ENCODE measurements around the gene UBA5. TPM values are rescaled to one million over a fixed set of nuclear protein-coding genes. Genes with fewer than 3 reads are reported as not detected.

Gene UBA5
- total RNA-seq, 2 donors from 2014 or later, result 48.4 to 53.8 TPM

- Mint-ChIP-seq H3K27me3 (ENCODE audit: low read depth) (no peaks in the 10 kb centered on the region), H3K36me3 (ENCODE audit: insufficient read depth in 2 of 2) (peaks cover 7 to 28% of the 10 kb centered on the region in 2 donors), H3K4me1 (ENCODE audit: low read depth) (peaks cover 10% of the 10 kb centered on the region), H3K27ac (peak overlapping the region; percentile 28), H3K4me3 (no peak overlapping the region), H3K9me3 (no peaks in the 10 kb centered on the region)
- ATAC-seq (replicated peaks in 1 of 2) (no peak), DNase-seq (no peak)
Observed at GRCh38 chr3:132703733-132704132, 43.6 kb downstream of the UBA5 start.

- Mint-ChIP-seq H3K36me3 (ENCODE audit: insufficient read depth in 2 of 2) (peaks cover 2 to 18% of the 10 kb centered on the region in 2 donors), H3K27ac (no peak overlapping the region), H3K9me3 (no peaks in the 10 kb centered on the region), H3K4me3 (no peak overlapping the region), H3K27me3 (ENCODE audit: low read depth) (no peaks in the 10 kb centered on the region), H3K4me1 (ENCODE audit: low read depth) (peaks cover 10% of the 10 kb centered on the region)
- DNase-seq (no peak), ATAC-seq (replicated peaks in 1 of 2) (no peak)
Observed at GRCh38 chr3:132709761-132710160, 49.6 kb downstream of the UBA5 start.

- no peak overlapping the region for H3K4me3 Mint-ChIP-seq
- ATAC-seq (replicated peaks in 1 of 2) (no peak), DNase-seq (no peak)
- no peaks in the 10 kb centered on the region for H3K9me3 Mint-ChIP-seq
- no peaks in the 10 kb centered on the region for H3K27me3 Mint-ChIP-seq (ENCODE audit: low read depth)
- no peak overlapping the region for H3K27ac Mint-ChIP-seq
- H3K36me3 Mint-ChIP-seq (ENCODE audit: insufficient read depth in 2 of 2), result peaks cover 2 to 18% of the 10 kb centered on the region in 2 donors
- peaks cover 10% of the 10 kb centered on the region for H3K4me1 Mint-ChIP-seq (ENCODE audit: low read depth)
Observed at GRCh38 chr3:132710311-132710710, 50.2 kb downstream of the UBA5 start.

- ATAC-seq (replicated peaks in 1 of 2) (no peak), DNase-seq (no peak)
- Mint-ChIP-seq H3K27ac (no peak overlapping the region), H3K36me3 (ENCODE audit: insufficient read depth in 2 of 2) (peaks cover 2 to 6% of the 10 kb centered on the region in 2 donors), H3K4me1 (ENCODE audit: low read depth) (peaks cover 9% of the 10 kb centered on the region), H3K4me3 (no peak overlapping the region), H3K27me3 (ENCODE audit: low read depth) (no peaks in the 10 kb centered on the region), H3K9me3 (no peaks in the 10 kb centered on the region)
Observed at GRCh38 chr3:132713977-132714727, 54.0 kb downstream of the UBA5 start.

GRCh38 chr3:132716372-132716771 lies 56.2 kb downstream of the UBA5 start:
- Mint-ChIP-seq H3K27me3 (ENCODE audit: low read depth) (no peaks in the 10 kb centered on the region), H3K4me1 (ENCODE audit: low read depth) (peaks cover 31% of the 10 kb centered on the region), H3K27ac (no peak overlapping the region), H3K36me3 (ENCODE audit: insufficient read depth in 2 of 2) (peaks cover 3 to 8% of the 10 kb centered on the region in 2 donors), H3K4me3 (no peak overlapping the region), H3K9me3 (no peaks in the 10 kb centered on the region)
- ATAC-seq (replicated peaks in 1 of 2), result no peak
- DNase-seq, result no peak

GRCh38 chr3:132720228-132720627 lies 60.1 kb downstream of the UBA5 start:
- Mint-ChIP-seq H3K27ac (peak overlapping the region; percentile 67), H3K4me3 (peak overlapping the region; percentile 93 to 95), H3K27me3 (ENCODE audit: low read depth) (no peaks in the 10 kb centered on the region), H3K9me3 (no peaks in the 10 kb centered on the region), H3K36me3 (ENCODE audit: insufficient read depth in 2 of 2) (peaks cover 4 to 5% of the 10 kb centered on the region in 2 donors), H3K4me1 (ENCODE audit: low read depth) (peaks cover 40% of the 10 kb centered on the region)
- no peak for ATAC-seq (replicated peaks in 1 of 2)
- no peak for DNase-seq

- H3K9me3 Mint-ChIP-seq, result no peaks in the 10 kb centered on the region
- ATAC-seq (replicated peaks in 1 of 2), result no peak
- H3K27me3 Mint-ChIP-seq (ENCODE audit: low read depth), result no peaks in the 10 kb centered on the region
- peak overlapping the region; percentile 93 to 95 for H3K4me3 Mint-ChIP-seq
- DNase-seq, result peak in 1 of 2 donors; percentile 16
- peaks cover 40% of the 10 kb centered on the region for H3K4me1 Mint-ChIP-seq (ENCODE audit: low read depth)
- peaks cover 4 to 5% of the 10 kb centered on the region in 2 donors for H3K36me3 Mint-ChIP-seq (ENCODE audit: insufficient read depth in 2 of 2)
- peak overlapping the region; percentile 88 for H3K27ac Mint-ChIP-seq
Observed at GRCh38 chr3:132721479-132722164, 61.5 kb downstream of the UBA5 start.

- peaks cover 3 to 5% of the 10 kb centered on the region in 2 donors for H3K36me3 Mint-ChIP-seq (ENCODE audit: insufficient read depth in 2 of 2)
- peaks cover 1% of the 10 kb centered on the region for H3K27me3 Mint-ChIP-seq (ENCODE audit: low read depth)
- H3K27ac Mint-ChIP-seq, result peak within 1 kb of the TSS; percentile 88
- peak within 1 kb of the TSS; percentile 93 to 95 for H3K4me3 Mint-ChIP-seq
- H3K4me1 Mint-ChIP-seq (ENCODE audit: low read depth), result peaks cover 40% of the 10 kb centered on the region
- H3K9me3 Mint-ChIP-seq, result no peaks in the 10 kb centered on the region
- ATAC-seq (replicated peaks in 1 of 2) (peak; percentile 88), DNase-seq (peak; percentile 93 to 94)
Observed at GRCh38 chr3:132722165-132723023, 62.3 kb downstream of the UBA5 start, which contains the start of gene NPHP3. Gene NPHP3, minus strand, starts transcription at chr3:132722409. Its CDS starts 54 bp downstream, at chr3:132722355.

- DNase-seq (no peak), ATAC-seq (replicated peaks in 1 of 2) (no peak)
- Mint-ChIP-seq H3K27ac (peak overlapping the region; percentile 65), H3K27me3 (ENCODE audit: low read depth) (peaks cover 8% of the 10 kb centered on the region), H3K36me3 (ENCODE audit: insufficient read depth in 2 of 2) (peaks cover 3 to 5% of the 10 kb centered on the region in 2 donors), H3K4me3 (peak overlapping the region; percentile 90 to 95), H3K9me3 (no peaks in the 10 kb centered on the region), H3K4me1 (ENCODE audit: low read depth) (peaks cover 40% of the 10 kb centered on the region)
Observed at GRCh38 chr3:132723024-132723950, 63.2 kb downstream of the UBA5 start.

- DNase-seq (no peak), ATAC-seq (replicated peaks in 1 of 2) (no peak)
- Mint-ChIP-seq H3K27me3 (ENCODE audit: low read depth) (peaks cover 26% of the 10 kb centered on the region), H3K9me3 (no peaks in the 10 kb centered on the region), H3K36me3 (ENCODE audit: insufficient read depth in 2 of 2) (peaks cover 0 to 2% of the 10 kb centered on the region in 2 donors), H3K4me1 (ENCODE audit: low read depth) (peaks cover 9% of the 10 kb centered on the region), H3K4me3 (no peak overlapping the region), H3K27ac (no peak overlapping the region)
Observed at GRCh38 chr3:132726341-132726823, 66.3 kb downstream of the UBA5 start.

Data from activated T-cell treated with anti-CD3 and anti-CD28 coated beads, Interleukin-2, amount 50 U/mL, for 72 hours (primary cell).